Left kidney (tissue), 1 donor: ENCODE results near the gene NF1. TPM values are rescaled to one million over a fixed set of nuclear protein-coding genes. Genes with fewer than 3 reads are reported as not detected.

ENCODE experiments used
- polyA plus RNA-seq: library from polyadenylated mRNA; unstranded; fragments of 120-200 nt; gene quantifications from one replicate; pipeline ENCODE4 v1.2.1, GENCODE V29; 2013; ENCODE audit not compliant: insufficient read length

NF1 gene
- polyA plus RNA-seq, 1 donor, result 53.9 TPM

Other genes starting within 250 kb of the NF1 start
- 29.8 TPM for gene TEFM, start 188.7 kb upstream of the NF1 start, polyA plus RNA-seq
- 3.4 TPM for gene ADAP2, start 173.0 kb upstream of the NF1 start, polyA plus RNA-seq
- 20.1 TPM for gene RNF135, start 123.9 kb upstream of the NF1 start, polyA plus RNA-seq
- gene OMG, start 202.3 kb downstream of the NF1 start, polyA plus RNA-seq, result 0.48 TPM
- 2.0 TPM for gene EVI2B, start 219.1 kb downstream of the NF1 start, polyA plus RNA-seq
- 1.8 TPM for gene EVI2A, start 226.6 kb downstream of the NF1 start, polyA plus RNA-seq